D721Med (cell line): Measurements from ENCODE around the gene PSPH.

Experiments
- DNase-seq: peaks from one replicate; pipeline ENCODE4 v3.0.0; 2011; ENCODE audit warnings: low spot score; ENCODE audit not compliant: insufficient read length
- FAIRE-seq: peaks from 2 replicates; lab custom pipeline; 2011; peaks lifted over from hg19 to GRCh38; lab: Jason Lieb, UNC
- CTCF ChIP-seq: IDR thresholded peaks from 2 replicates; pipeline ENCODE4 v1.5.1; 2012; ENCODE audit warnings: mild to moderate bottlenecking, control low read depth; ENCODE audit not compliant: insufficient read depth; ENCODE audit errors: missing control alignments

The PSPH gene

GRCh38 chr7:55966851-55967250 is 84.4 kb downstream of the PSPH start:
- no peak for FAIRE-seq
- no peak for DNase-seq
- no peak for TF ChIP-seq CTCF

GRCh38 chr7:55965805-55966421 is 85.3 kb downstream of the PSPH start:
- FAIRE-seq (no peak), DNase-seq (no peak)
- TF ChIP-seq CTCF, result no peak

GRCh38 chr7:55965100-55965470 is 86.2 kb downstream of the PSPH start:
- DNase-seq, result no peak
- no peak for FAIRE-seq
- no peak for TF ChIP-seq CTCF

GRCh38 chr7:55964261-55965099 is 86.8 kb downstream of the PSPH start, which contains the start of gene NIPSNAP2:
Gene NIPSNAP2, plus strand, starts transcription at chr7:55964585. Its CDS starts 25 bp downstream, at chr7:55964610.
- FAIRE-seq (no peak), DNase-seq (peak; percentile 36)

GRCh38 chr7:55963584-55964168 is 87.6 kb downstream of the PSPH start:
- FAIRE-seq (no peak), DNase-seq (no peak)
- no peak for TF ChIP-seq CTCF

More at GRCh38 chr7:55964261-55965099, 86.8 kb downstream of the PSPH start, which contains the start of gene NIPSNAP2:
- peak; percentile 53 for TF ChIP-seq CTCF

GRCh38 chr7:55962014-55962413 is 89.2 kb downstream of the PSPH start:
- TF ChIP-seq CTCF, result no peak
- no peak for DNase-seq
- FAIRE-seq, result no peak
